ENCODE data around the gene CPLX1.
"Not testable (repeated sequence)": the region's sequence is repeated elsewhere in the genome, so short reads cannot be mapped to it uniquely, and the experiment has no call there.

The CPLX1 gene

DNA sequence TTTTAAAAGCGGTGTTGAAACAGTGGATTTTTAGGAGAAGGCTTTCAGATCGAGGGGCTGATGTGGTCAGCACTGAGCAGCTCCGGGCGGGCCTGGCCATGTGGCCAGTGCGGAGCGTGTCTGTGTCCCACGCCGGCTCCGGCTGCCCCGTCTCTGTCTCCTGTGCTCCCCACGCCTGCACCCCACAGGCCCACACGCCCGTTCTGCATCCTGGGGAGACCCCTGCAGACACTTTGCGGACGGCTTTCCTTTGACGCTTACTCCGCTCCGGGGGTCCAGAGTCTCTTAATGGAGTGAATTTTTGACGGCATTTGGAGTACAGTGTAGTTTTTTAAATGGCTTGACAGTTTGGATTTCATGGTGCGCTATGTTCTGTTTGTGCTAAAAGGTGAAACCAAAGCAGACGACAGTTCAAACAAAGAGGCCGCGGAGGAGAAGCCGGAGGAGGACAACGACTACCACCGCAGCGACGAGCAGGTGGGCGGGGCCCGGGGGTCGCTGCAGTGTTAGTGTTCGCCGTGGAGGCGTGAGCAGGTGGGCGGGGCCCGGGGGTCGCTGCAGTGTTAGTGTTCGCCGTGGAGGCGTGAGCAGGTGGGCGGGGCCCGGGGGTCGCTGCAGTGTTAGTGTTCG lies 81.6 kb downstream of the CPLX1 start:
- no peaks in the 10 kb centered on the region for H3K4me1 ChIP-seq (ENCODE audit: control insufficient read depth, insufficient read depth, low read length)
- peaks cover 45% of the 10 kb centered on the region for H3K36me3 ChIP-seq (ENCODE audit: control insufficient read depth, insufficient read depth, low read length)
- H3K27ac ChIP-seq (ENCODE audit: low read depth, low read length): no peak overlapping the region
- no peak overlapping the region for H3K4me3 ChIP-seq (ENCODE audit: low read depth, low read length)
- no peaks in the 10 kb centered on the region for H3K27me3 ChIP-seq (ENCODE audit: control insufficient read depth, insufficient read depth, low read length)
- H3K9ac ChIP-seq (ENCODE audit: low read length): no peak overlapping the region
- no peaks in the 10 kb centered on the region for H3K9me3 ChIP-seq (ENCODE audit: control insufficient read depth, insufficient read depth, low read depth, low read length)

GRCh38 chr4:743463-744211 lies 82.3 kb downstream of the CPLX1 start:
- no peaks in the 10 kb centered on the region for H3K9me3 ChIP-seq (ENCODE audit: control insufficient read depth, insufficient read depth, low read depth, low read length)
- H3K9ac ChIP-seq (ENCODE audit: low read length): no peak overlapping the region
- H3K27me3 ChIP-seq (ENCODE audit: control insufficient read depth, insufficient read depth, low read length): no peaks in the 10 kb centered on the region
- H3K4me1 ChIP-seq (ENCODE audit: control insufficient read depth, insufficient read depth, low read length): no peaks in the 10 kb centered on the region
- no peak overlapping the region for H3K27ac ChIP-seq (ENCODE audit: low read depth, low read length)
- H3K4me3 ChIP-seq (ENCODE audit: low read depth, low read length): no peak overlapping the region
- peaks cover 48% of the 10 kb centered on the region for H3K36me3 ChIP-seq (ENCODE audit: control insufficient read depth, insufficient read depth, low read length)

GRCh38 chr4:742742-743311 lies 83.1 kb downstream of the CPLX1 start:
- H3K9me3 ChIP-seq (ENCODE audit: control insufficient read depth, insufficient read depth, low read depth, low read length): no peaks in the 10 kb centered on the region
- no peak overlapping the region for H3K27ac ChIP-seq (ENCODE audit: low read depth, low read length)
- peaks cover 46% of the 10 kb centered on the region for H3K36me3 ChIP-seq (ENCODE audit: control insufficient read depth, insufficient read depth, low read length)
- no peaks in the 10 kb centered on the region for H3K4me1 ChIP-seq (ENCODE audit: control insufficient read depth, insufficient read depth, low read length)
- no peak overlapping the region for H3K4me3 ChIP-seq (ENCODE audit: low read depth, low read length)
- H3K27me3 ChIP-seq (ENCODE audit: control insufficient read depth, insufficient read depth, low read length): no peaks in the 10 kb centered on the region
- no peak overlapping the region for H3K9ac ChIP-seq (ENCODE audit: low read length)

DNA sequence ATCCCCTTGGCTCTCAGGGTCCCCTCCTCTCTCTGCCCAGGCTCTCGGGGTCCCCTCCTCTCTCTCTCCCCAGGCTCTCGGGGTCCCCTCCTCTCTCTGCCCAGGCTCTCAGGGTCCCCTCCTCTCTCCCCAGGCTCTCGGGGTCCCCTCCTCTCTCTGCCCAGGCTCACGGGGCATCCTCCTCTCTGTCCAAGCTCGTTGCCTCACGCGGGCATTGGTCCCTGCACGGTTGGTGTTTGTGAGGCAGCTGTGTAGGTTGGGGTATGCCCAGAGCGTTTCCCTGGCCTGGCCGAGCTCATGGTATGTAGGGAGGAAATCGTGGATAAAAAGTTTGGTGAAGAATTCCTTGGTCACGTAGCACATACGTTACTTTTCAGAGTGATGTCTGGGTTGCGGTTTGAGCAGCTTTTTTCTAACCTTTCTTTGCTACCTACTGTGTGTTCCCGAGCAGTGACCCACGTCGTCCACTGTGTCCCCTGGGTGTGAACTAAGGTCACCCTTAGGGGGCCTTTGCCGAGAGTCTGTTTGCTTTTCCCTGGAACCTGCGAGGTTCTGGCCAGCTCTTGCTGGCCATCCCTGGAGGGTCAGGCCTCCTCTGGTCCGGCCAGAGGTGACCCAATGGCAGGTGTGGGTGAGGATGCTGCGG lies 83.7 kb downstream of the CPLX1 start:
- Histone ChIP-seq H3K27ac (ENCODE audit: low read depth, low read length) (no peak overlapping the region), H3K36me3 (ENCODE audit: control insufficient read depth, insufficient read depth, low read length) (peaks cover 49% of the 10 kb centered on the region), H3K4me1 (ENCODE audit: control insufficient read depth, insufficient read depth, low read length) (no peaks in the 10 kb centered on the region), H3K9ac (ENCODE audit: low read length) (no peak overlapping the region), H3K9me3 (ENCODE audit: control insufficient read depth, insufficient read depth, low read depth, low read length) (no peaks in the 10 kb centered on the region), H3K4me3 (ENCODE audit: low read depth, low read length) (no peak overlapping the region), H3K27me3 (ENCODE audit: control insufficient read depth, insufficient read depth, low read length) (no peaks in the 10 kb centered on the region)

- no peaks in the 10 kb centered on the region for H3K27me3 ChIP-seq (ENCODE audit: control insufficient read depth, insufficient read depth, low read length)
- H3K36me3 ChIP-seq (ENCODE audit: control insufficient read depth, insufficient read depth, low read length): peaks cover 58% of the 10 kb centered on the region
- no peak overlapping the region for H3K4me3 ChIP-seq (ENCODE audit: low read depth, low read length)
- H3K4me1 ChIP-seq (ENCODE audit: control insufficient read depth, insufficient read depth, low read length): no peaks in the 10 kb centered on the region
- H3K27ac ChIP-seq (ENCODE audit: low read depth, low read length): no peak overlapping the region
- no peak overlapping the region for H3K9ac ChIP-seq (ENCODE audit: low read length)
- no peaks in the 10 kb centered on the region for H3K9me3 ChIP-seq (ENCODE audit: control insufficient read depth, insufficient read depth, low read depth, low read length)
Measured at GRCh38 chr4:740656-741282, 85.2 kb downstream of the CPLX1 start.

GRCh38 chr4:740011-740410 lies 85.9 kb downstream of the CPLX1 start:
- H3K4me1 ChIP-seq (ENCODE audit: control insufficient read depth, insufficient read depth, low read length): no peaks in the 10 kb centered on the region
- no peaks in the 10 kb centered on the region for H3K9me3 ChIP-seq (ENCODE audit: control insufficient read depth, insufficient read depth, low read depth, low read length)
- H3K27me3 ChIP-seq (ENCODE audit: control insufficient read depth, insufficient read depth, low read length): no peaks in the 10 kb centered on the region
- H3K27ac ChIP-seq (ENCODE audit: low read depth, low read length): no peak overlapping the region
- no peak overlapping the region for H3K9ac ChIP-seq (ENCODE audit: low read length)
- H3K36me3 ChIP-seq (ENCODE audit: control insufficient read depth, insufficient read depth, low read length): peaks cover 66% of the 10 kb centered on the region
- no peak overlapping the region for H3K4me3 ChIP-seq (ENCODE audit: low read depth, low read length)

DNA sequence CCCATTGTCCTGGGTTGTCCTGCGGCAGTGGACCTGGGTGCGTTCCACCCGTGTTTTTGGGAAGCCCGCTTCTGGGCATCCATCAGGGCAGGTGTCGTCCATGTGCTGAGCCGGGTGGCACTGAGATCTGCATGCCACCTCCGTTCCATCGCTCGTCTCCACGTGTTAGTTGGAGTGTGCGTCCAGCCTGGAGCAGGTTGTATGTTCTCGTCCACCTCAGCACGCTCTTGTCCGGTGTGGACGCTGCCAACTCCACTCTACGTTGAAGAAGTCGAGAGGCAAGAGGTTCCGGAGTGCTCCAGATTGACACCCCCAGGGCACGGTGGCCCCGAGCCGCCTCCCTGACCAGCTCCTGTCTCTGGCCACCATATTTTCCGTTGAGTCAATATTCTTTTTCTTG lies 86.4 kb downstream of the CPLX1 start:
- Histone ChIP-seq H3K36me3 (ENCODE audit: control insufficient read depth, insufficient read depth, low read length) (peaks cover 70% of the 10 kb centered on the region), H3K4me1 (ENCODE audit: control insufficient read depth, insufficient read depth, low read length) (no peaks in the 10 kb centered on the region), H3K9me3 (ENCODE audit: control insufficient read depth, insufficient read depth, low read depth, low read length) (no peaks in the 10 kb centered on the region), H3K27ac (ENCODE audit: low read depth, low read length) (no peak overlapping the region), H3K9ac (ENCODE audit: low read length) (no peak overlapping the region), H3K27me3 (ENCODE audit: control insufficient read depth, insufficient read depth, low read length) (no peaks in the 10 kb centered on the region), H3K4me3 (ENCODE audit: low read depth, low read length) (no peak overlapping the region)

DNA sequence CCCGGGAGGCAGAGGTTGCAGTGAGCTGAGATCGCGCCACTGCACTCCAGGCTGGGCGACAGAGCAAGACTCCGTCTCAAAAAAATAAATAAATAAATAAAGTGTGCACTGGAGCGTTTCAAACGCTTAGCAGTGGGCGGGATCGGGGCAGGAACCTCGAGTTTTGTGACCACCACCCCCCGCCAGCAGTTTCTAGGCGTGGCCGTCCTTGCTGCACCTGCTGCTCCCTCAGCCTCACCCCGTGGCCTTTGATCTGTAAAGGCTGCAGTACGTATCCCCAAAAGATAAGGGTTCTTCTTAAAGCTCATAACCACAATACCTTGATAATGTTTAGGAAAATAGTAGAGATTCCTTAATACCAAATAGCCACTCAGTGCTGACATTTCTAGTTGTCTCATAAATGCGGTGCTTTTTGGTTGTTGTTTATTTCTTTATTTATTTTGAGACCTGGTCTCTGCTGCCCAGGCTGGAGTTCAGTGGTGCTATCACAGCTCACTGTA lies 87.1 kb downstream of the CPLX1 start:
- Histone ChIP-seq H3K36me3 (ENCODE audit: control insufficient read depth, insufficient read depth, low read length) (peaks cover 74% of the 10 kb centered on the region), H3K4me1 (ENCODE audit: control insufficient read depth, insufficient read depth, low read length) (no peaks in the 10 kb centered on the region), H3K9ac (ENCODE audit: low read length) (no peak overlapping the region), H3K9me3 (ENCODE audit: control insufficient read depth, insufficient read depth, low read depth, low read length) (no peaks in the 10 kb centered on the region), H3K27ac (ENCODE audit: low read depth, low read length) (no peak overlapping the region), H3K27me3 (ENCODE audit: control insufficient read depth, insufficient read depth, low read length) (no peaks in the 10 kb centered on the region), H3K4me3 (ENCODE audit: low read depth, low read length) (no peak overlapping the region)

- not testable (repeated sequence) for H3K4me1 ChIP-seq (ENCODE audit: control insufficient read depth, insufficient read depth, low read length); H3K4me3 ChIP-seq (ENCODE audit: low read depth, low read length); H3K9ac ChIP-seq (ENCODE audit: low read length); H3K27me3 ChIP-seq (ENCODE audit: control insufficient read depth, insufficient read depth, low read length); H3K9me3 ChIP-seq (ENCODE audit: control insufficient read depth, insufficient read depth, low read depth, low read length); H3K27ac ChIP-seq (ENCODE audit: low read depth, low read length)
- peaks cover 79% of the 10 kb centered on the region for H3K36me3 ChIP-seq (ENCODE audit: control insufficient read depth, insufficient read depth, low read length)
Measured at GRCh38 chr4:736561-736960, 89.4 kb downstream of the CPLX1 start.

- no peak overlapping the region for H3K9ac ChIP-seq (ENCODE audit: low read length)
- no peaks in the 10 kb centered on the region for H3K27me3 ChIP-seq (ENCODE audit: control insufficient read depth, insufficient read depth, low read length)
- peaks cover 81% of the 10 kb centered on the region for H3K36me3 ChIP-seq (ENCODE audit: control insufficient read depth, insufficient read depth, low read length)
Measured at GRCh38 chr4:735583-735982, 90.3 kb downstream of the CPLX1 start.

More at GRCh38 chr4:735583-735982, 90.3 kb downstream of the CPLX1 start:
- H3K4me1 ChIP-seq (ENCODE audit: control insufficient read depth, insufficient read depth, low read length): no peaks in the 10 kb centered on the region
- H3K9me3 ChIP-seq (ENCODE audit: control insufficient read depth, insufficient read depth, low read depth, low read length): no peaks in the 10 kb centered on the region
- no peak overlapping the region for H3K27ac ChIP-seq (ENCODE audit: low read depth, low read length)
- no peak overlapping the region for H3K4me3 ChIP-seq (ENCODE audit: low read depth, low read length)
